Stimulated activated CD4-positive, alpha-beta T cell treated with anti-CD3 and anti-CD28 coated beads, Interleukin-1b, Interleukin-23, amount 100 ng/mL, for 48 hours (primary cell): Measurements from ENCODE around the gene FKBP6.
"Not testable (repeated sequence)": the region's sequence is repeated elsewhere in the genome, so short reads cannot be mapped to it uniquely, and the experiment has no call there.

Experiments used
- DNase-seq: peaks from one replicate; pipeline ENCODE4 v3.0.0-alpha.2; 2020

FKBP6 gene

DNA sequence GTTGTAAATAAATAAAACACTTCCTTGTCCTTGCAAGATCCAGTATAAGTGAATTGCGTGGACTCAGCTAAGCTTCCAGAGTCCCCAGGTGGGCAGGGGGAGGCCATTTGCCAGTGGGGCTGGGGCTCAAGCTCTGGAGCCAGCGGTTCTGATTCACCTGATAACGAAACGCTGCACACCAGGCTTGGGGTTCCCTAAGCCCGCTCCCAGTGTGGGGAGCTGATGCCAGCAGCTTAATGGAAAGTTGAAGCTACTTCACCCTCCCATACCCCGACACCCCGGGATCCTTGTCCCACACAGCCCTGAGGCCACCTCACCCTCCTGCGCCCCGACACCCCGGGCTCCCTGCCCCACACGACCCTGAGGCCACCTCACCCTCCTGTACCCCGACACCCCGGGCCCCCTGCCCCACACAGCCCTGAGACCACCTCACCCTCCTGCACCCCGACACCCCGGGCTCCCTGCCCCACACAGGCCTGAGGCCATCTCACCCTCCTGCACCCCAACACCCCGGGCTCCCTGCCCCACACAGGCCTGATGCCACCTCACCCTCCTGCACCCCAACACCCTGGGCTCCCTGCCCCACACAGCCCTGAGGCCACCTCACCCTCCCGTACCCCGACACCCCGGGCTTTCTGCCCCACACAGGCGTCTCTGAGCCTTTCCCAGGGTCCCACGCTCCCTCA, 30.8 kb downstream of the FKBP6 start:
- DNase-seq = no peak

DNA sequence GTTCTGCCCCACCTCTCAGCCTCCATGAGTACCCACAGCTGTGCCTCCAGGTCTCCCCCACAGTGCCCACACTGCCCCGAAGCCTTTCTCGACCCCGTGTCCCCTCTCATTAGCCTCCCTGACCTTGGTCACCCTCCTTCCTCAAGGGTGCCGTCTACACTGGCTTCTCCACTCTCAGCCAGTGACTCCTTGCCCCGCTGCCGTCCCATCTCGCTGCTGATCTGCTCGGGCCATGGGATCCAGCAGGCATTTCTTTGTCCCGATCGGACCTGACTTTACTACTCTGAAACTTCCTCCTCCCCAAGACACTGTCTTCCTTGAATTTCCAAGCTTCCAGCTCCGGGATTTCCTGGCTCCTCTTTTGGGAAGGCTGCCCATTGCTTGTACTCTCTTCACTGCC, 31.3 kb downstream of the FKBP6 start:
- DNase-seq = no peak

- DNase-seq = no peak
These were observed 31.9 kb downstream of the FKBP6 start for GRCh38 chr7:73359746-73360375.

DNA sequence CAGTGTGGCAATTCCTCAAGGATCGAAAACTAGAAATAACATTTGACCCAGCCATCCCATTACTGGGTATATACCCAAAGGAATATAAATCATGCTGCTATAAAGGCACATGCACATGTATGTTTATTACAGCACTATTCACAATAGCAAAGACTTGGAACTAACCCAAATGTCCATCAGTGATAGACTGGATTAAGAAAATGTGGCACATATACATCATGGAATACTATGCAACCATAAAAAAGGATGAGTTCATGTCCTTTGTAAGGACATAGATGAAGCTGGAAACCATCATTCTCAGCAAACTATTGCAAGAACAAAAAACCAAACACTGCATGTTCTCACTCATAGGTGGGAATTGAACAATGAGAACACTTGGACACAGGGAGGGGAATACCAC, 32.6 kb downstream of the FKBP6 start:
- not testable (repeated sequence) for DNase-seq

- no peak for DNase-seq
These were observed 35.5 kb downstream of the FKBP6 start for GRCh38 chr7:73363225-73364005.

- DNase-seq = no peak
These were observed 36.2 kb downstream of the FKBP6 start for GRCh38 chr7:73364006-73364728.

GRCh38 chr7:73366127-73366526, 38.2 kb downstream of the FKBP6 start:
- DNase-seq = no peak

DNA sequence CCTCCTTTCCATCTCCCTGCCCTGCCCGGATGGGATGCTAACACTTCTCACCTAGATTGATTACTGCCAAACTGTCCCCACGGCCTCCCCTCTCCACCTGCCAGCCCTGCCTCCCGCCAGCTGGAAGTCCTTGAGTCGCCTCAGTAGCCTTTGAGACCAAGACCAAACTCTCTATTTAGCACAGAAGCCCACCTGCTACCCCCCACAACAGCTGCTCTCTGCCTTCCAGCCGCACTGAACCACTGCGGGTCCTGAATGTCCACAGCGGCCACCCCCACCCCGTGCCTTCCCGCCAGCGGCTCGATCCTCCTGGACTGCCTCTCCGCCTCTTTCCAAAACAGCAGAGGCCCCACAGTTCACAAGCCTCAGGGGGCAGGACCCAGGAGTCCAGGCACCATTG, 39.0 kb downstream of the FKBP6 start:
- DNase-seq = no peak

- no peak for DNase-seq
These were observed 41.0 kb downstream of the FKBP6 start for GRCh38 chr7:73369009-73369408.

- no peak for DNase-seq
These were observed 41.7 kb downstream of the FKBP6 start for GRCh38 chr7:73369622-73370021.

DNA sequence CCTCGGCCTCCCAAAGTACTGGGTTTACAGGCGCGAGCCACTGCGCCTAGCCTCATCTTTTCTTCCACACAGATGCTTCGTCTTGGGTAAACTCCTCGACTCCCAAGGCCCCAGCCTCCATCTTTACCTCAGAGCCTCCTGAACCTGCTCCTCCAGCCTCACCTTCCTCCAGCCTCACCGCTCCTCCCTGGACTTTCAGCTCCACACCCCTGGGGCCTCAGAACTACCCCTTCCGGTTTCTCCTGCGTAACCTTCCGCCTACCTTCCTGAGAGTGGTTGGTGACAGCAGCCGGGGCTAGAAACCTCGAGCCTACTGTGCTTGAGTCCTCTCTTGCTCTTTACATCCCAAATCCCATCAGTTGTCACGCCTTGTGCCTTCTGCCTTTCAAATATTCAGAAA, 45.8 kb downstream of the FKBP6 start:
- no peak for DNase-seq

DNA sequence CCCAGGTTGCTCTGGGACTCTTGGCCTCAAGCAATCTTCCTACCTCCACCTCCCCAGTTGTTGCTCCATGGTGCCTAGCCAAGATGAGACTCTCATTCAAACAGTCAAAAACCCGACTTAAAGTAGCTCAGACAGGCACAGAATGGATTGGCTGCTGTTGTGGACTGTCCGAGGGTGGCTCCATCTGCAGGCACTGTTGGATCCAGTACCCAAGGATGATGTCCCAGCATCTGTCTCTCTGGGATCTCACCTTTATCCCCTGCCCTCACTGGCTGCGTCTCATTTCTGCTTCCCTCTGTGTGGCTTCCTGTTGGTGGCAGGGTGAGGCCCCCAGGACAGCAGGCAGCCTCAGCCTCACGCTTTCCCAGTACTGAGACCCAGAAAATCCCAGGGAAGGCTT, 48.3 kb downstream of the FKBP6 start:
- not testable (repeated sequence) for DNase-seq

DNA sequence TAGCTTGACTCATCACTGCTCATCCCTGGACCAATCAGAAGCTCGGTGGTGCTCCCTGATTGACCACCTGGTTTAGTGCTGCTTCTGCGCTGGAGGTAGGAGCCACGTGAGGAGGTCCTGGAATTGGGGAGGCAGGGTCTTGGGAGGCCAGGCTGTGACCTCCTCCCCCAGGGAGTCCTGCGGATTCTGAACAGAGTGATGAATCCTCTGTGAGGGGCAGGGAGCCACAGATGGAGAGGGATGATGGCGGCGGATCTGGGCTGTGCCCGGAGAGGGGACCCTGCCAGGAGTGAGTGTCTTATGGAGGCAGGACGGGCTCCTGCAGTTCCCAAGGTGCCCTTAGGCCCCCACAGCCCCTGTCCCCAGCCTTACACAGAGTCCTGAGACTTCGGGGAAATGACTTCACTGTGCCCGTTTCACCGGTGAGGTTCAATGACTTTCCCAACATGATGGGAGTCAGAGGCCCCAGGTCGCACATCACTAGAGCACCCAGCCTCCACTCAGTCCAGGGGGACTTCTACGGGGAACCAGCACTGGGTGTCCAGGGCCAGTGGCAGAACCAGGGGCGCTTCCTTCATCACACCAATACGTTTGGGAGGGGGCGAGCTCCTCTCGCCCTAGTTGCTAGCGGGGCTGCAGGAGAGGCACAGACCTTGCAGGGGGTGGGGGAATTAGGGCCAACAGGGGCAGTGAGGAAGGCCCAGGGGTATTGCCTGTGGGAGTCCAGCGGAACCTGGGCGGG, 48.9 kb downstream of the FKBP6 start:
- DNase-seq = no peak

- DNase-seq = not testable (repeated sequence)
These were observed 49.6 kb downstream of the FKBP6 start for GRCh38 chr7:73377413-73378200.

- DNase-seq = no peak
These were observed 55.1 kb downstream of the FKBP6 start for GRCh38 chr7:73382934-73383503.

DNA sequence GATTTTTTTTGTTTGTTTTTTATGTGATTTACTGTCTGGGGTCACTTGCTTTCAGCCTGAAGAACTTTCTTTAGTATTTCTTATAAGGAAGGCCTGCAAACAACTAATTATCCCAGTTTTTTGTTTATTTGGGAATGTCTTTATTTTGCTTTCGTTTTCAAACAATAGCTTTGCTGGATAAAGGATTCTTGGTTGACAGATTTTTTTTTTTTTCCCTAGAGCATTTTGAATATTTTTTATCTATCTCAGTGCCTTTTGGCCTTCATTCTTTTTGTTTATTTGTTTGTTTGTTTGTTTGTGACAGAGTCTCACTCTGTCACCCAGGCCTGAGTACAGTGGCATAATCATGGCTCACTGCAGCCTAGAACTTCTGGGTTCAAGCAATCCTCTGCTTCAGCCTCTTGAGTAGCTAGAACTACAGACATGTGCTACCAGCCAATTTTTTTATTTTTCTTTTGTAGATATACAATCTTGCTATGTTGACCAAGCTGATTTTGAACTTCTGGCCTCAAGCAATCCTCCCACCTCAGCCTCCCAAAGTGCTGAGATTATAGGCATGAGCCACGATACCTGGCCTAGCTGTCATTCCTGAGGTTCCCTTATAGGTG, 59.4 kb downstream of the FKBP6 start:
- DNase-seq = no peak

DNA sequence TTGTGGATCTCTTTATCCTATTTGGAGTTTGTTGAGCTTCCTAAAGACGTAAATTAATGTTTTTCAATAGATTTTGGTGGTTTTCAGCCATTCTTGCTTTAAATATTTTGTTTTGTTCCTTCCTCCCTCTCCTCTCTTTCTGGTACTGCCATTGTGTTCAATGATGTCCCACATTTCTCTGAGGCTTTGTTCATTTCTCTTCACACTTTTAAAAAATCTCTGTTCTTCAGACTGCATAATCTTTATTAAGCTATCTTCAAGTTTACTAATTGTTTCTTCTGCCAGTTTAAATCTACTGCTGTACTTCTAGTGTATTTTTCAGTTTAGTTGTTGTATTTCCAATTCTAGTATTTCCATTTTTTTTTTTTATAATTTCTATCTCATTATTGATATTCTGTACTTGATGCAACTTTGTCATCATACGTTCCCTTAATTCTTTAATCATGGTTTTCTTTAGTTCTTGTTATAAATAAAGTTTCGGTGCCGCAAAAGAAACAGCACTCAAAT, 60.0 kb downstream of the FKBP6 start:
- no peak for DNase-seq

DNA sequence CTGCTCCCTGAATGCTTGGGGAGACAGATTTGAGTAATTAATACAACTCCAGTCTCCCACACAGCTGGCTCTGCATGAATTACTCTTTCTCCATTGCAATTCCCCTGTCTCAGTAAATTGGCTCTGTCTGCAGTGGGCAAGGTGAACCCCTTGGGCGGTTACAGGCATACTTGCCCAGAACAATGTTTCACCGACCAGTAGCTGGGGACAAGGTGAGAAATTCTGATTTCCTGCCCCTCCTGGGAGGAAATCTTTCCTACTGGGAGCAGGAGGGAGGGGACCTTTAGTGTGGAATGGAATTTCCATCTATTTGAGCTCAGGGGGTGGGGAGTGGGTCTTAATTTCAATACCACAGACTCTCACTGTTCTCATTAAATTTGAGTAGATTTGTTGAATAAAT, 63.4 kb downstream of the FKBP6 start:
- DNase-seq = no peak

GRCh38 chr7:73394422-73394821, 66.5 kb downstream of the FKBP6 start:
- no peak for DNase-seq
